Activated CD8-positive, alpha-beta T cell treated with anti-CD3 and anti-CD28 coated beads, Interleukin-2, amount 10 ng/mL, durations not matched to agents 7 days and 5 days (primary cell): Measurements from ENCODE around the gene DHRS7B. TPM values are rescaled to one million over a fixed set of nuclear protein-coding genes. Genes with fewer than 3 reads are reported as not detected.

Experiments
- ATAC-seq: fragments of 150-1000 bp; cut with Tn5 transposase; one replicate; pipeline ENCODE4 v1.10.0; 2021; ENCODE audit warnings: moderate library complexity
- CTCF ChIA-PET: fragments of 350-600 bp; sonication (Branson Sonifier 250); formaldehyde crosslinking; loops from one replicate; lab custom pipeline; 2021; ENCODE audit warnings: antibody characterized with exemption; lab: Charles Lee
- POLR2A ChIA-PET: fragments of 350-600 bp; sonication (Branson Sonifier 250); formaldehyde crosslinking; loops from one replicate; lab custom pipeline; 2021; ENCODE audit warnings: antibody characterized with exemption; lab: Charles Lee
- DNase-seq: peaks from one replicate; pipeline ENCODE4 v3.0.0-alpha.2; 2020
- H3K27ac Mint-ChIP-seq: one replicate; pipeline ENCODE4 v1.8.0; 2021; ENCODE audit warnings: mild to moderate bottlenecking, mixed read lengths
- H3K27me3 Mint-ChIP-seq: one replicate; pipeline ENCODE4 v1.8.0; 2021; ENCODE audit warnings: low read depth, mixed read lengths
- H3K36me3 Mint-ChIP-seq: one replicate; pipeline ENCODE4 v1.8.0; 2021; ENCODE audit warnings: low read depth, mixed read lengths
- H3K4me1 Mint-ChIP-seq: one replicate; pipeline ENCODE4 v1.8.0; 2021; ENCODE audit warnings: low read depth, mixed read lengths
- H3K4me3 Mint-ChIP-seq: one replicate; pipeline ENCODE4 v1.8.0; 2021; ENCODE audit warnings: mild to moderate bottlenecking, mixed read lengths
- H3K9me3 Mint-ChIP-seq: one replicate; pipeline ENCODE4 v1.8.0; 2022; ENCODE audit warnings: mixed read lengths; ENCODE audit not compliant: insufficient read depth
- total RNA-seq, 2 experiments: library from RNA; stranded (reverse); gene quantifications; one replicate each; pipeline ENCODE4 v1.2.3, GENCODE V29; 2021

The DHRS7B gene
- total RNA-seq, 2 experiments from 2014 or later: 15.1 to 15.2 TPM

DNA sequence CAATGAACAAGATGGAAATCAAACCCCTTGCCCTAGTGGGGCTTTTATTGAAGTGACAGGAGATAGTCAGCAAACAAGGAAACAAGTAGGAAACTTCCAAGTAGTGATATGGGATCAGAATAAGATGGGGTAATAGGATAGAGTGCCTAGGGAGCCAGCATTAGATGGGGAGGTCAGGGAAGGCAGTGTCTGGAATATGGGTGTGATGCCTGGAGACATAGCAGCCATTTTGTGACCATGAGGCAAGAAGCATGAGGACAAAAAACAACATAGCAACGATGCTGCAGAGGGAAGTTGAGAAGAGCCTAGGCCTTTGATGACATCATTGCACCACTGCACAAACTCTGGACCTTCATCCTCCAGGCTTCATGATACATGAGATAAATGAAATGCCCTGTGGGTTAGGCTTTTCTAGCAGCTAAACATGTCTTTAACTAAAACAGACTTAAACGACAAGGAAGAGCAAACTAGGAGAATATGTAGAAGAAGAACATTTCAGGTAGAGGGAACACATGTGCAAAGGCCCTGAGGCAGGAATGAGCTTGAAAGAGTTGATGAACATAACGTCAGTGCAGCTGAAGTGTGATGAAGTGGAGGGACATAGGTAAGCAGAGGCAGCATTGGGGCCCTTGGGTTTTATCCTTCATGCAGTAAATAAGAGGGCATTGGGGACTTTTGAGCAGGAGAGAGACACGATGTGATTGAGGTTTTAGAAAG, 105.4 kb downstream of the DHRS7B start:
- ATAC-seq (no peak), DNase-seq (no peak)
- no peaks in the 10 kb centered on the region for H3K27me3 Mint-ChIP-seq
- H3K36me3 Mint-ChIP-seq: peaks cover 6% of the 10 kb centered on the region
- ChIA-PET POLR2A (no interaction called here), CTCF (no interaction called here)
- no peak overlapping the region for H3K4me3 Mint-ChIP-seq
- no peaks in the 10 kb centered on the region for H3K9me3 Mint-ChIP-seq
- H3K27ac Mint-ChIP-seq: no peak overlapping the region
- H3K4me1 Mint-ChIP-seq: no peaks in the 10 kb centered on the region

DNA sequence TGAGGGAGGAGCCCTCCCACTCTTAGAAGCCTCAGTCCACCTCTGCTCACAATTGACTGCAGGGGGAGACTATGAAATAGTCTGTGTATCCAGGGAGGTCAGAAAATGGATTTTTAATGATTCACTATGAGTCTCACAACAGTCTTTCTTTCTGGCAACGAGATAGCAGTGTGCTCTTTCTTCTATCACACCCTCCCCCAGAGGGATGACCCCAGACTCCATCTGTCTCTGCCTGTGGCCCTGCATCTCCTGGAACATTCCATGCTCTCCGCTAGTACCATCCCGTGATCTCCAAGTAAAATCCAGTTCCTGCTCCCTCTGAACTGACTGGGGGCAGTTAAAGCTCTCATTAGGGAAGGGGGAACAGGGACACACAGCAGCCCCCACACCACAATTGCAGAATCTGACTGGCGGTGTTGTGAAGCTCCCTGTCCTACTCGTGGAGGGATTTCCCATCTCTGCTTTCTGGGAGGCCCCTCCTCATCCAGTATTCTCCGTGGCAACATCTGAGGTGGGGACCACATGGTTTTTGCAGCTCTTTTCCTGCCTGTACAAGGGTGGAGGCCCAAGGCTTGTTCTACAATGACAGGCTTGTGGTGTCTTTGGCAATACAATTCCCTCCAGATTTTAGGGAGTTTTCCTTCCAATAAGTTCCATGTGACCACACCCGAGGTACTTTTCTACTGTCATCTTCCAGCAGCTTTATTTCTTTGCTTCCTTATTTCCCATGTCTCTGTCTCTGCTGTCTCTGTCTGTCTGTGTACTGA, 107.0 kb downstream of the DHRS7B start:
- POLR2A ChIA-PET: interaction anchor here (0.8 kb wide), 1 partner anchor 11 kb away, joined by 3 read pairs; no protein-coding TSS in a partner anchor
- CTCF ChIA-PET: interaction anchor here (0.8 kb wide), 1 partner anchor 115 kb away, joined by 3 read pairs; no protein-coding TSS in a partner anchor
- Mint-ChIP-seq H3K4me1 (no peaks in the 10 kb centered on the region), H3K27ac (no peak overlapping the region), H3K4me3 (no peak overlapping the region), H3K36me3 (peaks cover 6% of the 10 kb centered on the region), H3K27me3 (no peaks in the 10 kb centered on the region), H3K9me3 (no peaks in the 10 kb centered on the region)
- ATAC-seq: no peak
- DNase-seq: no peak

DNA sequence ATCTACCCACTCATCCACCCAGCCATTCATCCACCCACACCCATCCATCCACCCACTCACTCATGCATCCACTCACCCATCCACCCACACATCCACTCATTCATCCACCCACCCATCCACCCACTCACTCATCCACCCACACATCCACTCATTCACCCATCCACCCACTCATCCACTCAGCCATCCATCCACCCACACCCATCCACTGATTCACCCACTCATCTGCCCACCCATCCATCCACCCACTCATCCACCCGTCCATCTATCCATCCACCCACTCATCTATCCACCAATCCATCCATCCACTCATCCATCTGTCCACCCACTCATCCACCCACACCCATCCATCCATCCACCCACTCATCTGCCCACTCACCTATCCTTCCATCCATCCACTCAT, 109.2 kb downstream of the DHRS7B start:
- Mint-ChIP-seq H3K4me3 (no peak overlapping the region), H3K4me1 (no peaks in the 10 kb centered on the region), H3K27ac (no peak overlapping the region), H3K9me3 (no peaks in the 10 kb centered on the region), H3K36me3 (peaks cover 6% of the 10 kb centered on the region), H3K27me3 (no peaks in the 10 kb centered on the region)
- ChIA-PET CTCF (no interaction called here), POLR2A (no interaction called here)
- no peak for ATAC-seq
- no peak for DNase-seq

DNA sequence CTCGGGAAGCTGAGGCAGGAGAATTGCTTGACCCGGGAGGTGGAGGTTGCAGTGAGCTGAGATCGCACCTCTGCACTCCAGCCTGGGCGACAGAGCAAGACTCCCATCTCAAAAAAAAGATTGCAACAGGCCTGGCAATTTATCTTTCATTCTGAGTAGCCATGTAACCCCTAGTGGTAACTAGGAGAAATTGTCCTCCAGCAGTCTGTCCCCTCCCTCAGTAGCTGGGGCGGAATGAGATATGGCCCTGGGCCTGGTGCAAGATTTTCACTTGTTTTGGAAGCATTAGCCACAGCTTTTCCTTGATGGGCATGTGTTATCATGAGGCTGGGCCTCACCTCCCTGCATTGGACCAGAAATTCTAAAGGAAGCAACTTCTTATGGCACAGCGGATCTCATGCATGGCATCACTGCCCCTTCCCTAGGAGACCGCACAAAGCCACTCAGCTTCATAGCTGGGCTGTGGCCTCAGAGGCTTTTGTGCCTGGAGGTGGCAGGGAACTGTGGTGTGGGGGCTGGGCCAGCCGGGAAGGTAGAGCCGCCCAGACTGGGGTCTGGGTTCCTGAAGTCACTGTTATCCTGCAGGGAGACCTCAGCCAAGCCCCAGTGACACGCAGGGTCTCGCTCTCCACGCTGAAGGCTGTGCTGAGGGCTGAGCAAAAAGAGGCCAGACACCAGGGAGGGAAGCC, 113.1 kb downstream of the DHRS7B start:
- ChIA-PET POLR2A (interaction anchor here (0.6 kb wide), 1 partner anchor 43 kb away, joined by 3 read pairs; no protein-coding TSS in a partner anchor), CTCF (interaction anchor here (0.9 to 2.1 kb wide), 4 partner anchors 10 to 120 kb away, joined by 3 to 9 read pairs (median 4); no protein-coding TSS in a partner anchor)
- Mint-ChIP-seq H3K27ac (no peak overlapping the region), H3K4me1 (no peaks in the 10 kb centered on the region), H3K4me3 (no peak overlapping the region), H3K27me3 (no peaks in the 10 kb centered on the region), H3K9me3 (no peaks in the 10 kb centered on the region), H3K36me3 (no peaks in the 10 kb centered on the region)
- ATAC-seq (peak; percentile 54), DNase-seq (no peak)

DNA sequence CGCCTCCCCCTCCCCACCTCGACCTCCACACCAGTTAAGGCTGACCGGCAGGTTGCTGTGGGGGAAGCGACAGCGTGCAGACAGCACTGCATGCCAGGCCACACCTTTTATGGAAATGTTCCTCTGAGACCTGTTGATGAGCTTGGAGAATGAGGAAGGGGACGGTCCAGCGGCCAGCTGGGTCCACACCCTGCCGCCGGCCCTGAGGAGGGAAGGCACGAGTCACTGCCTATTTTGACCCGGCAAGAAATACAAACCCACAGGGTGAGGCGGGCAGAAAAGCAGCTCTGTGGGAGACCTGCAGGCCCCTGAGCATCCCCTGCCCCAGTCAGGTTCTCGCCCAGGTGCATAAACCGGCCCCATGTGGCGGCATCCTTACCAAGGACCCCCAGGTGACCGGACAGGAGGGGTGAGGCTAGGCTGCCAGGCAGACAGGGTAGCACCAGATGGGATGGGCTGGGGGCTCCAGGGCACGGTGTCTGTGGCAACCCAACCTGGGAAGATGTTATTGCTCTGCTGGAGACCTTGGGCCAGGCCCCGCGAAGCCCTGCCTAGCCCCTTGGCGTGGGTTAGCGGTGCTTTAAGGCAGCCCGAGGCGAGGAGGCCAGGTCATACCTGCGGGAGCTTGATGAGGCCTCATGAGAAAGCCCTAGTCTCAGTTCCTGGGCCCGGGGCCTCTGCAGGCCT, 113.7 kb downstream of the DHRS7B start:
- ChIA-PET CTCF (interaction anchor here (1.0 to 2.1 kb wide), 3 partner anchors 9 to 121 kb away, joined by 3 to 9 read pairs (median 4); no protein-coding TSS in a partner anchor), POLR2A (interaction anchor here (0.6 kb wide), 1 partner anchor 42 kb away, joined by 3 read pairs; no protein-coding TSS in a partner anchor)

More for the DNA sequence above, 113.7 kb downstream of the DHRS7B start:
- Mint-ChIP-seq H3K36me3 (no peaks in the 10 kb centered on the region), H3K4me1 (no peaks in the 10 kb centered on the region), H3K27ac (no peak overlapping the region), H3K9me3 (no peaks in the 10 kb centered on the region), H3K4me3 (no peak overlapping the region), H3K27me3 (no peaks in the 10 kb centered on the region)
- ATAC-seq (no peak), DNase-seq (no peak)

Other genes starting within 250 kb of the DHRS7B start
- 100 to 1,000 TPM; 138 to 148 TPM for gene USP22, start 84.0 kb upstream of the DHRS7B start, total RNA-seq
- gene TMEM11, start 87.2 kb downstream of the DHRS7B start, total RNA-seq: 10 to 100 TPM; 22.2 to 27.7 TPM
- gene NATD1, start 126.4 kb downstream of the DHRS7B start, total RNA-seq: 1 to 10 TPM; 1.1 to 1.3 TPM
- 10 to 100 TPM; 57.4 to 57.8 TPM for gene MAP2K3, start 157.7 kb downstream of the DHRS7B start, total RNA-seq
- gene KCNJ12, start 249.4 kb downstream of the DHRS7B start, total RNA-seq: not detected